GM19372 (cell line): ENCODE measurements around the gene LSMEM2.
"Not testable (repeated sequence)": the region's sequence is repeated elsewhere in the genome, so short reads cannot be mapped to it uniquely, and the experiment has no call there.

Source experiments
- ATAC-seq: cut with Tn5 transposase; IDR thresholded peaks from one replicate; pipeline ENCODE4 v1.9.1; 2021; ENCODE audit warnings: mild to moderate bottlenecking, low read depth, moderate library complexity; ENCODE audit not compliant: unreplicated experiment

Gene LSMEM2

GRCh38 chr3:50245251-50245745 lies 33.6 kb upstream of the LSMEM2 start:
- ATAC-seq: no peak

- ATAC-seq: peak; percentile 73
These were observed 32.9 kb upstream of the LSMEM2 start for GRCh38 chr3:50245831-50246516.

- ATAC-seq: peak; percentile 65
These were observed 32.4 kb upstream of the LSMEM2 start for GRCh38 chr3:50246517-50246954.

- no peak for ATAC-seq
These were observed 30.5 kb upstream of the LSMEM2 start for GRCh38 chr3:50248387-50248786.

- no peak for ATAC-seq
These were observed 29.4 kb upstream of the LSMEM2 start for GRCh38 chr3:50249457-50249856.

GRCh38 chr3:50250514-50250913 lies 28.4 kb upstream of the LSMEM2 start:
- ATAC-seq: no peak

GRCh38 chr3:50251220-50251619 lies 27.7 kb upstream of the LSMEM2 start:
- ATAC-seq: no peak

GRCh38 chr3:50254577-50255250 lies 24.2 kb upstream of the LSMEM2 start:
- ATAC-seq: no peak

- ATAC-seq: no peak
These were observed 23.7 kb upstream of the LSMEM2 start for GRCh38 chr3:50255251-50255615.

- ATAC-seq: no peak
These were observed 21.7 kb upstream of the LSMEM2 start for GRCh38 chr3:50256978-50257890.

GRCh38 chr3:50258029-50258680 lies 20.7 kb upstream of the LSMEM2 start:
- no peak for ATAC-seq

- no peak for ATAC-seq
These were observed 19.9 kb upstream of the LSMEM2 start for GRCh38 chr3:50258979-50259378.

- ATAC-seq: no peak
These were observed 19.4 kb upstream of the LSMEM2 start for GRCh38 chr3:50259432-50260026.

- ATAC-seq: peak; percentile 91
These were observed 18.6 kb upstream of the LSMEM2 start for GRCh38 chr3:50260027-50260941.

GRCh38 chr3:50260942-50261441 lies 17.9 kb upstream of the LSMEM2 start:
- ATAC-seq: no peak

GRCh38 chr3:50261505-50261904 lies 17.4 kb upstream of the LSMEM2 start:
- no peak for ATAC-seq

- not testable (repeated sequence) for ATAC-seq
These were observed 16.7 kb upstream of the LSMEM2 start for GRCh38 chr3:50262200-50262599.

- ATAC-seq: no peak
These were observed 16.1 kb upstream of the LSMEM2 start for GRCh38 chr3:50262778-50263177.
